HG02588 (cell line): ENCODE measurements around the gene OR7C2.
"Not testable (repeated sequence)": the region's sequence is repeated elsewhere in the genome, so short reads cannot be mapped to it uniquely, and the experiment has no call there.

Experiments
- ATAC-seq: cut with Tn5 transposase; IDR thresholded peaks from one replicate; pipeline ENCODE4 v1.9.1; 2021; ENCODE audit warnings: mild to moderate bottlenecking, moderate library complexity; ENCODE audit not compliant: unreplicated experiment

The OR7C2 gene

GRCh38 chr19:14941189-14941588, at the start of gene OR7C2:
Gene OR7C2, plus strand, starts transcription at chr19:14941489. Its CDS starts 0 bp downstream, at chr19:14941489.
- no peak for ATAC-seq

DNA sequence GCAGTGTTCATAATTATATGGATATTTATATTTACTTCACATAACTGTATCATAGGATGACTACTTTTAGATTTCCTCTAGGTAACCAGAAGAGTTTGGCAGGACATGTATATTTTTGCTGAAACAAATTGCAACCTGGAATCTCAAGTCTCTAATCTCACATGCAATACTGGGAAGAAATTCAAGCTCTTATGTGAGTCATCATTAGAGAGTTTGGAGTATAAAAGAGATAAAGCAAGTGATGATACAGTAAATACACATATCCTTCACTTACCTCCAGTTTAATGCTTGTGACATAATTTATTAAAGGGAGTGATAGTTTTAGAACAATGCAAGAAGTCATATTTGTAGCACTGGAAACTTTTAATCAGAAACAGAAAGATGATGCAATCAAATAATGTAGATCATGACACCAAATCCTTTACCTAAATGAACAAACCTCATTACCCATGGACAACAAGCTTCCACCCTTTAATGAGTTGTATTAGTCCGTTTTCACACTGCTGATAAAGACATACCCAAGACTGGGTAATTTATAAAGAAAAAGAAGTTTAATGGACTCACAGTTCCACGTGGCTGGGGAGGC, 39.5 kb upstream of the OR7C2 start:
- no peak for ATAC-seq

- ATAC-seq: no peak
Measured at GRCh38 chr19:14906711-14907110, 34.6 kb upstream of the OR7C2 start.

DNA sequence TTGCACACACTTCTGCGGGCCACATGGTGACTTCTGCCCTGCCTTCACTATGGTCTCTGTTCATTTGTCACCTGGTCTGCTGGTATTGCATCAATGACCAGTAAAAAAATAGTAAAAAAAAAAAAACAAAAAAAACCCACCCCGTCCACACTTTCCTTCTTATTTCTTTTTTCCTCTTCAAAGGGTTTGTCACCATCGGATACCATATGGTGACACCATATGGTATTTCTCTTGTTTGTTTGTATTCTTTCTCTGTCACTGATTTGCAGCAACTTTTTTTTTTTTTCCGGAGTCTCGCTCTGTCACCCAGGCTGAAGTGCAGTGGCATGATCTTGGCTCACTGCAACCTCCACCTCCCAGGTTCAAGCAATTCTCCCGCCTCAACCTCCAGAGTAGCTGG, 26.2 kb upstream of the OR7C2 start:
- ATAC-seq: no peak

DNA sequence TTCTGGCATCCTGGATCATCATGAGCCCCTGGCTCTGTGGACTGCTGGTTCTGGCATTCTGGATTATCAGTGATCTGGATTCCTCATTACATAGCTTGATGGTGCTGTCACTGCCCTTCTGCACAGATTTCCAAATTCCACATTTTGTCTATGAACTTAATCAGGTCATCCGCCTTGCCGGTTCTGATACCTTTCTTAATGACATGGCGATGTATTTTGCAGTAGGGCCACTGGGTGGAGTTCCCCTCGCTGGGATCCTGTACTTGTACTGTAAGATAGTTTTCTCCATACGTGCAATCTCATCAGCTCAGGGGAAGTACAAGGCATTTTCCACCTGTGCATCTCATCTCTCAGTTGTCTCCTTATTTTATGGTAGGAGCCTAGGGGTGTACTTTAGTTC, 24.4 kb upstream of the OR7C2 start:
- no peak for ATAC-seq

DNA sequence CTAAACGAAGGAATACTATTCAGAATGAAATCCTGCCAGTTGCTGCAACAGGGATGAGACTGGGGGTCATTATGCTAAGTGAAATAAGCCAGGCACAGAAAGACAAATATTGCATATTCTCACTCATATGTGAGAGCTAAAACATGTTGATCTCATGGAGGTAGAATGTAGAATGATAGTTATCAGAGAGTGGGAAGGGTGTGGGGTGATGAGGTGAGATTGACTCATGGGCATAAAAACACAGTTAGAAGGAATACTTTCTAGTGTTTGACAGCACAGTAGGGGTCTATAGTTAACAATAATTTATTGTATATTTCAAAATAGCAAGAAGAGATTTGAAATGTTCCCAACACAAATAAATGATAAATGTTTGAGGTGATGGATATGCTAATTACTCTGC, 7.8 kb upstream of the OR7C2 start:
- ATAC-seq: no peak

DNA sequence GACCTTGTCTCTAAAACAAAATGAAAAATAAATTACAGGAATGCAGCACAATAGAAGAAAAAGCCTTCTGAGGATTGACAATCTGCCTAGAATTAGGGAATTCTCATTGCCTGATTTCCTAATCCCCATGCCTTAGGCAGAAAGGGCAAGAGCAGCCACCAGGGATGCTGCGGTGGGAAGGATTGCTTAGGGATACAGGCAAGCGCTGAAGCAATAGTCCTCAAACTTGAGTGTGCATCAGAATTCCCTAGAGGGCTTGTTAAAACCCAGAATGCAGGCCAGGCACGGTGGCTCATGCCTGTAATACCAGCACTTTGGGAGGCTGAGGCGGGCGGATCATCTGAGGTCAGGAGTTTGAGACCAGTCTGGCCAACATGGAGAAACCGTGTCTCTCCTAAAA, 1.0 kb upstream of the OR7C2 start:
- ATAC-seq: no peak

DNA sequence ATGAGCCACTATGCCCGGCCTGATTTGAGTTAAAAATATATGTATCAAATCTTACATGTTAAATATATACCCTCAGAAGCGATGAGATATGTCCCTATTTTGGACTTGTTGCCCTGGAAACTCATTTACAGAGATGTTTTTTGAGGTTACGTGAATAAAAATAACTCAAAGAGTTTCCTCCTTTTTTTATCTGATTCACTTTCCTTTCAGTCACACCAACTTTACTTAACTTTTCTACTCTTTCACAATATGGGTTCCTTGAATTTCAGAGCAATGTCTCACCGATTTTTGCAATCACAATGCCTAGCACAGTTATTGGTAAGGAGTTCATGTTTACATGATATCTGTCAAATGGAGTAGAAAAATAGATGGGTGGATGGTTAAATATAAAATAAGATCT, 2.3 kb downstream of the OR7C2 start:
- no peak for ATAC-seq

- no peak for ATAC-seq
Measured at GRCh38 chr19:14944456-14944855, 3.2 kb downstream of the OR7C2 start.

DNA sequence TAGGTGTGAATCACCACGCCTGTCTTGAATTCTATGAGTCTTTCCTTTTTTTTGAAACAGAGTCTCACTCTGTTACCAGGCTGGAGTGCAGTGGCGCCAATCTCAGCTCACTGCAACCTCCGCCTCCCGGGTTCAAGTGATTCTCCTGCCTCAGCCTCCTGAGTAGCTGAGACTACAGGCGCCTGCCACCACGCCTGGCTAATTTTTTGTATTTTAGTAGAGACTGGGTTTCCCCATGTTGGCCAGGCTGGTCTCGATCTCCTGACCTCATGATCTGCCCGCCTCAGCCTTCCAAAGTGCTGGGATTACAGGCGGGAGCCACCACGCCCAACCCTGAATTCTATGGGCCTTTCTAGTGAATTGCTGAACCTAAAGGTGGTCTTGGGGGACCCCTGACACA, 8.1 kb downstream of the OR7C2 start:
- not testable (repeated sequence) for ATAC-seq

GRCh38 chr19:14949876-14950275, 8.6 kb downstream of the OR7C2 start:
- no peak for ATAC-seq

DNA sequence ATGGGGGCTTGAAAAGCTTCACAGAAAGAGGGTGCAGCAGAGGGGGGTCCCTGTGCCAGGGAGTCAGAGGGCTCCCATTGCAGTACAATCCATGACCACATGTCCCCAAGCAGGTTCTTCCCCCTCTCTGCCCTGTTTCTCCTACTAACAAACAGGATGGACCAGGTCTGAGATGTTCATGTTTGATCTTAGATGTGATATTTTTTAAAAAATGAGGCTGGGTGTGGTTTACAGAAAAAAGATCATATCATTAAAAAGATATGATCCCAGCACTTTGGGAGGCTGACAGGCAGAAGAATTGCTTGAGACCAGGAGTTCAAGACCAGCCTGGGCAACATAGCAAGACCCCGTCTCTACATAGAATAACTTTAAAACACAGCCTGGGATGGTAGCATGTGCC, 9.1 kb downstream of the OR7C2 start:
- ATAC-seq: no peak

DNA sequence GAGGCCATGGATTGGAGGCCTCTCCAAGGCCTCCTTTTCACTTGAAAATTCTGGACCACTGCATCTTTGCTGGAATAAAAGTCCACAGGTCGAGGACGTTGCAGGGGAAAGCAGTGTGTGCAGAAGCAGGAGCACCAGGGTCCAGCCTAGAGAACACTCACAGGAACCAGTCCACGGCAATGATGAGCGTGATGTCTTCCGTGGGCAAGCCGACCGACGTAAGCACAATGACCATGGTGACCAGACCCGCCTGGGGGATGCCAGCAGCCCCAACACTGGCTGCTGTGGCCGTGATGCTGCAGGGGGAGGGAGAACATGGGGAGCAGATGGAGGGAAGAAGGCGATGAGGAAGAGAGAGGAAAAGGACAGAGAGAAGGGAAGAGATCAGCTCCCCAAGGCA, 11.5 kb downstream of the OR7C2 start:
- ATAC-seq: no peak

DNA sequence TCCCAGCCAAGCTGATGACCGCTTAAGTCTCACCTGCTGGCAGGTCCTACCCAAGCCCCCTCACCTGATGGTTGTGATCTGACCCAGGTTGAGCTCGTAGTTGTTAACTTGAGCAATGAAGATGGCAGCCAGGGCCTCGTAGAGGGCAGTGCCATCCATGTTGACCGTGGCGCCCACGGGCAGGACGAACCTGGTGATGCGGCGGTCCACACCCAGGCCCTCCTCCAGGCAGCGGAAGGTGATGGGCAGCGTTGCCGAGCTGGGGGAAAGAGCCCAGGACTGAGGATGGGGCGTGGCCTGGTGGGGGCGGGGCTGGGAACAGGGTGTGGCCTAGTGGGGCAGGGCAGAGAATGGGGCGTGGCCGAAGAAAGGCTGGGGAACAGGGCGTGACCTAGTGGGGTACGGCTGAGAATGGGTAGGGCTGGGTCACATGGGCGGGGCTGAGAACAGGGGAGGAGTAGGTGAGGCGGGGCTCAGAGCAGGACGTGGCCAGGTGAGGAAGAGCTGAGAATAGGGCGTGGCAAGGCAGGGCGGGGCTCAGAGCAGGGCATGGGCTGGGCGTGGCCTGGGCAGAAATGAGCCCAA, 12.9 kb downstream of the OR7C2 start:
- ATAC-seq: no peak

DNA sequence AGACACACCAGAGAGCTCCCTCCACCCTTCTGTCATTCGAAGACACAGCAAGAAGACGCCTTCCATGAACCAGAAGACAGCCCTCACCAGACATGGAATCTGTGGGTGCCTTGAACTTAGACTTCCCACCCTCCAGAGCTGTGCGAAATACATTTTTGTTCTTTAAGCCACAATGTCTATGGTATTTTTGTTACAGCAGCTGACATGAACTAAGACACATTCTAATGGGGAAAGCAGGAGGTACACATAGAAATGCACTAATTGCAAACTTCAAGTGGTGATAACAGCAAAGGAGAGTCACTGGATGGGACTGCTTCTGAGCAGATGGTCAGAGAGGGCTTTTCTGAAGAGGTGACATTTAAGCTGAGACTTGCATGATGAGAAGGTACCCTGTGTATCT, 16.2 kb downstream of the OR7C2 start:
- ATAC-seq: no peak

DNA sequence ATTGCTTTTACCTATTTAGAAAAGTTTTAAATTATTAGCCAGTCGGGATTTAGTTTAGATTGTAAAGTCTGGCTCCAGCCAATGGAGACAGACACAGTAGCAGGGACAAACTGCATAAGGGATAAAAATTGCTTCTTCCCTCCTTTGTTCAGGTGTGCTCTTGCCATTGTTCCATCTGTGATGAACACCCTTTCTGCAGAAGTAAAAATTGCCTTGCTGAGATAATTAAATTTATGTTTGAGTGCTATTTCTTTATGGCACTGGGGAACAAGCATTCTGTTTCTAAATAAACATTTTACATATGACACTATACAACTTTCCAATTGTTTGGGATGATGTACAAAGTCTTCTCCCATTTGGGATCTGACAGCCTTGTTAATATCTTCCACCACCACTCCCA, 18.0 kb downstream of the OR7C2 start:
- ATAC-seq: no peak

DNA sequence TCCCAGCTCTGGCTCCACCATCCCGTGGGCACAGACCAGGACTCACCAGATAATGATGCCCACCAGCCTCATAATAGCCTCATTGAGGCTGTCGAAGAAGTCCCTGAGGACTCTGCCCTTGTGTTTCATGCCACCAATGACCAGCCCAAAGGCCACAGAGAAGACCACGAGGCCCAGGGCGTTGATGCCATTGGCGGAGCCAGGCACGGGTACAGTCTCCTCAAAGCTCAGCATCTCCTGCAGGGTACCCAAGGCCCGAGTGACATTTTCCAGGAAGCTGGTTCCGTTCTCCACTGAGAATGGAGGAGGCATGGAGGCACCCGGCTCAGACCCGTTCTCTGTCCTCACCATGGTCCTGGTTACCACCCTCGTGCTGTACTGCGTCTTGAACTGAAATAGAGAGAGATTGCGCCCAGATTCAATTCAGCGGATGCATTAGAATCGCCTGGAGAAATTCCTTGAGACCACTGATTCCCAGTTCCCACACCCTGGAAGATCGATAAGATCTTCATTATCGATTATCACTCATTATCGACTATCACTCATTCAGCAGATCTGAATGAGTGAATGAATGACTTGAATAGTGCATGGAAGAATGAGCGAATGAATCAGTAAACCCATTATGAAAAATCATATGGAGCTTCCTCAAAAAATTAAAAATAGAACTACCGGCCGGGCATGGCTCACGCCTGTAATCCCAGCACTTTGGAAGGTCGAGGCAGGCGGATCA, 20.8 kb downstream of the OR7C2 start:
- no peak for ATAC-seq

GRCh38 chr19:14968247-14968646, 27.0 kb downstream of the OR7C2 start:
- ATAC-seq: no peak

DNA sequence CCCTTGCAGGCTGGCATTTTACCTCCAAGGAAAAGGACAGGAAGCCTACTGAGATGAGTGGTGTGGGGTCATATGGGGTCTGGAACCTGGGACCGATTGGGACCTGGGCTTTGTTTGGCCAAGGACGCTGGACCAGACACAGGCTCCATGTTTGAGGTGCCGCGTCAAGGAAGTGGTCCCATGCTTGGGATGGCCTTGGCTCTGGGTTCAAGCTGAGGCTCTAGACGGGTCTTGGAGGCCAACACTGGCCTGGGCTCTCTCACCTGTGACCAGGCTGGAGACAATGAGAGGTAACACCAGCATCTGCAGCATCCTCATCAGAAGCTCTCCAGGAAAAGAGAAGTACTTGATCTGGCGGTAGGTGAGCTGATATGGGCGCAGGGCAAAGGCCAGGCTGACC, 30.2 kb downstream of the OR7C2 start:
- ATAC-seq: no peak

- ATAC-seq: no peak
Measured at GRCh38 chr19:14972676-14973075, 31.4 kb downstream of the OR7C2 start.

- ATAC-seq: no peak
Measured at GRCh38 chr19:14974488-14974887, 33.2 kb downstream of the OR7C2 start.

GRCh38 chr19:14977128-14977527, 35.8 kb downstream of the OR7C2 start:
- no peak for ATAC-seq
